Kidney (tissue), 14 donors: ENCODE results near the gene ZDHHC3. TPM values are rescaled to one million over a fixed set of nuclear protein-coding genes. Genes with fewer than 3 reads are reported as not detected.

Experiments used
- DNase-seq, 5 donors: peaks; one replicate each; pipeline ENCODE4 v3.0.0-alpha.2; 2013 to 2020
- FAIRE-seq: peaks from 2 replicates; lab custom pipeline; 2012; peaks lifted over from hg19 to GRCh38; lab: Jason Lieb, UNC
- H3K27ac ChIP-seq, 2 donors: one replicate each; pipeline ENCODE4 v1.7.0; 2013; ENCODE audit warnings: low read depth in 2 of 2, low read length in 2 of 2, inconsistent platforms in 1 of 2
- H3K27me3 ChIP-seq: one replicate; pipeline ENCODE4 v1.7.1; 2013; ENCODE audit warnings: low read length, inconsistent platforms; ENCODE audit not compliant: control insufficient read depth, insufficient read depth
- H3K36me3 ChIP-seq, 3 donors: one replicate each; pipeline versions ENCODE4 v1.7.0 to v1.7.1; 2013; ENCODE audit warnings: low read length in 3 of 3, control low read depth in 1 of 3, inconsistent platforms in 1 of 3; ENCODE audit not compliant: insufficient read depth in 3 of 3, control insufficient read depth in 2 of 3
- H3K4me1 ChIP-seq, 3 donors: one replicate each; pipeline versions ENCODE4 v1.7.0 to v1.7.1; 2013; ENCODE audit warnings: low read length in 3 of 3, inconsistent platforms in 1 of 3, low read depth in 1 of 3; ENCODE audit not compliant: control insufficient read depth in 2 of 3, insufficient read depth in 2 of 3
- H3K4me3 ChIP-seq, 3 donors: one replicate each; pipeline versions ENCODE4 v1.7.0 to v1.8.1; 2013; ENCODE audit warnings: low read length in 3 of 3, control low read depth in 1 of 3, inconsistent platforms in 1 of 3
- H3K9ac ChIP-seq, 3 donors: one replicate each; pipeline versions ENCODE4 v1.7.0 to v1.7.1; 2013; ENCODE audit warnings: low read length in 3 of 3, control low read depth in 1 of 3, inconsistent platforms in 1 of 3
- H3K9me3 ChIP-seq, 3 donors: one replicate each; pipeline versions ENCODE4 v1.7.0 to v1.7.1; 2013; ENCODE audit warnings: low read length in 3 of 3, control low read depth in 1 of 3, inconsistent platforms in 1 of 3; ENCODE audit not compliant: control insufficient read depth in 2 of 3, insufficient read depth in 1 of 3
- CTCF ChIP-seq: IDR thresholded peaks from 3 replicates; pipeline ENCODE4 v1.5.1; 2012; ENCODE audit warnings: mild to moderate bottlenecking, moderate library complexity, borderline replicate concordance; ENCODE audit not compliant: insufficient read depth; ENCODE audit errors: extremely low read depth
- intact Hi-C: fragments of 100-400 bp; cut with DNase I; formaldehyde crosslinking; loops from one replicate; pipeline ENCODE4 v1.11.1; 2022
- polyA plus RNA-seq: library from polyadenylated mRNA; stranded (reverse); fragments of 350-450 nt; fragmentation: Illumina TruSeq; extraction: RNeasy Lipid Tissue Mini Kit (QIAGEN cat#74804); gene quantifications from one replicate; pipeline ENCODE4 v1.2.3, GENCODE V29; 2014; ENCODE audit warnings: low read depth, low replicate concordance; ENCODE audit not compliant: insufficient read depth
- total RNA-seq: library from RNA; stranded (reverse); fragmentation: NEBNext Ultra II Directional; extraction: Animal tissue kit (Norgen Biotek cat#: 25700); gene quantifications from one replicate; pipeline ENCODE4 v1.2.1, GENCODE V29; 2021
- donor health status: control.
- donor health status: control.
- donor health status: control.
- donor health status: control.
- donor health status: control.
- donor health status: DM: yes; HTN: yes; CAD: no.
- donor health status: Normal renal cell carcinoma (clear cell type).

ZDHHC3 gene
- total and polyA plus RNA-seq, 2 donors from 2014 or later: 60.2 to 71.5 TPM

- no peak for FAIRE-seq
Observed at GRCh38 chr3:44894485-44894884, 81.5 kb downstream of the ZDHHC3 start.

GRCh38 chr3:44893097-44893496 is 82.9 kb downstream of the ZDHHC3 start:
- no peak overlapping the region for H3K4me3 ChIP-seq
- no peaks in the 10 kb centered on the region for H3K4me1 ChIP-seq

More at GRCh38 chr3:44894485-44894884, 81.5 kb downstream of the ZDHHC3 start:
- DNase-seq: peak in 2 of 5 donors; percentile 4 to 29
- Histone ChIP-seq H3K4me1 (no peaks in the 10 kb centered on the region), H3K9ac (no peak overlapping the region), H3K4me3 (no peak overlapping the region), H3K27me3 (no peaks in the 10 kb centered on the region), H3K27ac (no peak overlapping the region), H3K36me3 (no peaks in the 10 kb centered on the region), H3K9me3 (no peaks in the 10 kb centered on the region)
- no peak for TF ChIP-seq CTCF
- intact Hi-C loops: no loop called here

GRCh38 chr3:44892689-44893088 is 83.3 kb downstream of the ZDHHC3 start:
- DNase-seq: no peak
- H3K4me3 ChIP-seq: no peak overlapping the region
- intact Hi-C loops: no loop called here
- H3K27me3 ChIP-seq: no peaks in the 10 kb centered on the region
- H3K36me3 ChIP-seq: no peaks in the 10 kb centered on the region
- H3K9me3 ChIP-seq: no peaks in the 10 kb centered on the region
- no peak overlapping the region for H3K9ac ChIP-seq
- TF ChIP-seq CTCF: no peak
- H3K4me1 ChIP-seq: no peaks in the 10 kb centered on the region
- FAIRE-seq: no peak
- H3K27ac ChIP-seq: no peak overlapping the region

More at GRCh38 chr3:44893097-44893496, 82.9 kb downstream of the ZDHHC3 start:
- intact Hi-C loops: no loop called here
- no peaks in the 10 kb centered on the region for H3K27me3 ChIP-seq
- DNase-seq: no peak
- FAIRE-seq: no peak
- no peak overlapping the region for H3K9ac ChIP-seq
- no peak overlapping the region for H3K27ac ChIP-seq
- no peaks in the 10 kb centered on the region for H3K36me3 ChIP-seq
- TF ChIP-seq CTCF: no peak
- no peaks in the 10 kb centered on the region for H3K9me3 ChIP-seq

GRCh38 chr3:44890852-44891251 is 85.1 kb downstream of the ZDHHC3 start:
- no peak overlapping the region for H3K27ac ChIP-seq
- TF ChIP-seq CTCF: no peak
- H3K4me1 ChIP-seq: no peaks in the 10 kb centered on the region
- intact Hi-C loops: no loop called here
- H3K4me3 ChIP-seq: no peak overlapping the region
- no peak overlapping the region for H3K9ac ChIP-seq
- no peak for FAIRE-seq
- no peaks in the 10 kb centered on the region for H3K9me3 ChIP-seq
- DNase-seq: no peak
- no peaks in the 10 kb centered on the region for H3K27me3 ChIP-seq
- no peaks in the 10 kb centered on the region for H3K36me3 ChIP-seq
